ENCODE data around the gene FREM1.

GRCh38 chr9:14760060-14760459 lies 150.2 kb downstream of the FREM1 start:
- TF ChIP-seq CTCF (IDR thresholded peaks at IDR 0.05; ENCODE audit: low read length) (no peak), EZH2 (IDR thresholded peaks at IDR 0.05; ENCODE audit: borderline replicate concordance, low read length) (no peak)
